DMS114 treated with DMSO at 0.1 percent for 48 hours (cell line): ENCODE data around the gene NCKAP5L.

Source experiments
- DNase-seq: peaks from one replicate; lab custom pipeline; 2025; ENCODE audit not compliant: unreplicated experiment; lab: John Stamatoyannopoulos, UW

Gene NCKAP5L

GRCh38 chr12:49741882-49742620 is 86.2 kb downstream of the NCKAP5L start:
- no peak for DNase-seq
